Retina (tissue), 1 donor: Measurements from ENCODE around the gene BANF2.
"Not testable (repeated sequence)": the region's sequence is repeated elsewhere in the genome, so short reads cannot be mapped to it uniquely, and the experiment has no call there.

Experiments
- DNase-seq: peaks from one replicate; pipeline ENCODE4 v3.0.0-alpha.2; 2016

Gene BANF2

GRCh38 chr20:17699931-17700351 lies at the start of gene BANF2:
Gene BANF2, plus strand, starts transcription at chr20:17699966. Its CDS starts 25,060 bp downstream, at chr20:17725026.
- no peak for DNase-seq

- no peak for DNase-seq
These were observed 49.3 kb upstream of the BANF2 start for GRCh38 chr20:17650301-17651128.

GRCh38 chr20:17651129-17651759 lies 48.5 kb upstream of the BANF2 start:
- DNase-seq, result no peak

- DNase-seq, result no peak
These were observed 47.9 kb upstream of the BANF2 start for GRCh38 chr20:17651760-17652388.

GRCh38 chr20:17652411-17652810 lies 47.4 kb upstream of the BANF2 start:
- DNase-seq, result no peak

- DNase-seq, result no peak
These were observed 45.7 kb upstream of the BANF2 start for GRCh38 chr20:17653835-17654648.

- DNase-seq, result no peak
These were observed 45.0 kb upstream of the BANF2 start for GRCh38 chr20:17654649-17655285.

- DNase-seq, result no peak
These were observed 44.5 kb upstream of the BANF2 start for GRCh38 chr20:17655286-17655651.

- no peak for DNase-seq
These were observed 43.8 kb upstream of the BANF2 start for GRCh38 chr20:17655865-17656479.

- no peak for DNase-seq
These were observed 42.5 kb upstream of the BANF2 start for GRCh38 chr20:17657079-17657825.

GRCh38 chr20:17657898-17658647 lies 41.7 kb upstream of the BANF2 start:
- no peak for DNase-seq

- no peak for DNase-seq
These were observed 41.1 kb upstream of the BANF2 start for GRCh38 chr20:17658648-17658993.

- DNase-seq, result not testable (repeated sequence)
These were observed 40.4 kb upstream of the BANF2 start for GRCh38 chr20:17659344-17659743.

GRCh38 chr20:17659801-17660200 lies 40.0 kb upstream of the BANF2 start:
- DNase-seq, result no peak

- DNase-seq, result no peak
These were observed 39.1 kb upstream of the BANF2 start for GRCh38 chr20:17660667-17661066.

GRCh38 chr20:17661121-17661744 lies 38.5 kb upstream of the BANF2 start:
- DNase-seq, result no peak

GRCh38 chr20:17662333-17663039 lies 37.3 kb upstream of the BANF2 start:
- DNase-seq, result no peak

GRCh38 chr20:17663040-17663399 lies 36.7 kb upstream of the BANF2 start:
- DNase-seq, result no peak

GRCh38 chr20:17663486-17663885 lies 36.3 kb upstream of the BANF2 start:
- peak; percentile 43 for DNase-seq
